Measurements from ENCODE around the gene MAP3K20. TPM values are rescaled to one million over a fixed set of nuclear protein-coding genes. Genes with fewer than 3 reads are reported as not detected.

Gene MAP3K20
- total RNA-seq, 2 experiments from 2014 or later = 13.7 to 15.2 TPM

DNA sequence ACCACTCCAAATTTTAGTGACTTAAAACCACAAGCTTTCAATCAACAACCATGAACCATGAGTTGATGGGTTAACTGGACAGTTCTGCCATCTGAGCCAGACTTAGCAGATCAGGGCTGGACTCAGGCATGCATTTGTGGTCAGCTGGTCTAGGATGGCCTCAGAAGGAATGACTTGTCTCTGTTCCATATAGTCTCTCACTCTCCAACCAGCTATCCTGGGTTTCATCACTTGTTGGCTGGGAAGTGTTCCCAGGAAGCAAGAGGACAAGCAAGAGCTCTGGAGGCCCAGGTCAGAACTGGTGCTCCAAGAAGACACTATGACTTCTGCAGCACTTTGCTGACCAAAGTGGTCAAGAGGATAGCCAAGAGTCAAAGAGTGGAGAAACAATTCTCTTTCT is 17.5 kb upstream of the MAP3K20 start:
- Mint-ChIP-seq H3K4me3 (no peak overlapping the region), H3K36me3 (ENCODE audit: low read depth) (no peaks in the 10 kb centered on the region), H3K9me3 (no peaks in the 10 kb centered on the region), H3K27me3 (peaks cover 34% of the 10 kb centered on the region), H3K27ac (no peak overlapping the region), H3K4me1 (no peaks in the 10 kb centered on the region)
- ChIA-PET POLR2A (no interaction called here), CTCF (no interaction called here)
- no peak for DNase-seq

DNA sequence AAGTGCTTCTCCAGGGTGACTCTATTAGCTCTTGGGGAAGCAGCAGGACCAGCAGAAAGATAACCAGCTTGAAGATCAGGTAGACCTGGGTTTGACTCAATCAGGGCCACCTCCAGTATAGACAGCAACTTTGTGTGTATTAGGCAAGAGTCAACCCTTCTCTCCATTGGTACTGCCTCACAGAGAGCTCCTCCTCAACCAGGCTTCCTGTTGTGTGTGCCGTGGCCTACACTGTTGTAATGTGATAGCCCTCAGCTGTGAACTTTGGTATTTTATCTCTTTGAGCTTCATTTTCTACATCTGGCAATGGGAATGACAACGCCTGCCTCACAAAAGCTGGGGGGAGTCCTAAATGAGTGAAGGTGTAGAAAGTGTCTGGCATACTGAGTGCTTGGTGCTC is 17.0 kb upstream of the MAP3K20 start:
- POLR2A ChIA-PET = no interaction called here
- peaks cover 30% of the 10 kb centered on the region for H3K27me3 Mint-ChIP-seq
- H3K9me3 Mint-ChIP-seq = no peaks in the 10 kb centered on the region
- no peak overlapping the region for H3K27ac Mint-ChIP-seq
- no peaks in the 10 kb centered on the region for H3K4me1 Mint-ChIP-seq
- H3K36me3 Mint-ChIP-seq (ENCODE audit: low read depth) = no peaks in the 10 kb centered on the region
- DNase-seq = no peak
- CTCF ChIA-PET = no interaction called here
- no peak overlapping the region for H3K4me3 Mint-ChIP-seq

DNA sequence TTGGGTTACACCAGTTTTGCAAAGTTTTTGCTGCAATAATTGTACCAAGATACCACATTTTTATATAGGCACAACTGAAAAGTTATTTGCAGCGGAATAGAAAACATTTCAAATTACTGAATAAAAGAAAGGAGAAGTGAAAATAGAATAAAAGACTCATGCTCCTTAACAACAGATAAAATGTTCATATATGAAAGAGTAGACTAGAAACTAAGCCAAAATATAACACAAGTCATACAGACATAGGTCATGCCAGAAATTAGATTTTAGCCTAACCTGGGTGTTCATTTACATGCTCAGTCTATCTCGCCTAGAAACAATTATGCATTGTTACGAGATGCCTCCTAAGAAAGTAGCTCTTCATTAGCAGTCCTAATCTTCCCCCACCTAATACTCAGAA is 16.4 kb upstream of the MAP3K20 start:
- Mint-ChIP-seq H3K27me3 (peaks cover 34% of the 10 kb centered on the region), H3K4me1 (no peaks in the 10 kb centered on the region), H3K36me3 (ENCODE audit: low read depth) (no peaks in the 10 kb centered on the region), H3K4me3 (no peak overlapping the region), H3K9me3 (no peaks in the 10 kb centered on the region), H3K27ac (no peak overlapping the region)
- CTCF ChIA-PET = no interaction called here
- no peak for DNase-seq
- POLR2A ChIA-PET = no interaction called here

DNA sequence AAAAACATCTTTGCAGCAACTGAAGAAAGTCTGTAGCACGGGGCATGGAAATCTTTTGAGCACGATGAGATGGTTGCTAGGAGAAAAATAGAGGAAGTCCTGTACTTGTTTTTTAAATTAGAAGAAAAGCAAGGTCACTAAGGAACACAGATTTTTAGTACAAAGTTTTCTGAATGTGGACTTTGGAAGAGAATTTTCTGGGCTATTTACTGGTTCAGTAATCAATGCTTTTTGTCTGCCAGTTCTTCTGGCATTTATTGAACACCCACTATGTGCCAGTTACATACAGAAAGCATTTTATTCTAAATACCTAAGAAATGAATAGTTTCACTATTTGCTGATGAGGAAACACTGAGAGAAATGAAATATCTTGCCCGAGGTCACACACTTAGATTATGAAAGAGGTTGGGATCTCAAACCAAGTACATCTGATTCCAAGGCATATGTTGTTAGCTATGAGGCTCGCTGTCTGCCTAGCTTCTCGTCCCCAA is 15.6 kb upstream of the MAP3K20 start:
- CTCF ChIA-PET = no interaction called here
- no peaks in the 10 kb centered on the region for H3K9me3 Mint-ChIP-seq

DNA sequence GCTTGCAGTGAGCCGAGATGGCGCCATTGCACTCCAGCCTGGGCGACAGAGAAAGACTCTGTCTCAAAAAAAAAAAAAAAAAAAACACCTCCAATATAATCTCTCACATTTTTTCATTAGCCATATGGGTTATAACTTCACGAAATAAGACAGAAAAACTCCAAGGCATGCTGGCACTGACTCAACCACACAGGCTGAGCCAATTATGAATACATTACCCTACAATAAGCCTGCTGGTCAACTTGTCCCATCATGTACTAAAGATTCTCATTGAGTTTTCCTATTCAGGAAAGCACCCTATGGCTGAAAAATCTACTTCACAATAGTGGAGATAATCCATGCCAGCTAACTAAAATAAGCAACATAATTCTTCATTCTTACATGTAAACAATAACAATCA is 12.8 kb upstream of the MAP3K20 start:
- no peak for DNase-seq
- H3K27me3 Mint-ChIP-seq = peaks cover 42% of the 10 kb centered on the region
- H3K4me1 Mint-ChIP-seq = no peaks in the 10 kb centered on the region
- ChIA-PET POLR2A (no interaction called here), CTCF (no interaction called here)
- H3K27ac Mint-ChIP-seq = no peak overlapping the region
- no peaks in the 10 kb centered on the region for H3K36me3 Mint-ChIP-seq (ENCODE audit: low read depth)
- no peak overlapping the region for H3K4me3 Mint-ChIP-seq
- H3K9me3 Mint-ChIP-seq = no peaks in the 10 kb centered on the region

More for the DNA sequence above, 15.6 kb upstream of the MAP3K20 start:
- DNase-seq = no peak
- peaks cover 36% of the 10 kb centered on the region for H3K27me3 Mint-ChIP-seq
- H3K27ac Mint-ChIP-seq = no peak overlapping the region
- POLR2A ChIA-PET = no interaction called here
- no peak overlapping the region for H3K4me3 Mint-ChIP-seq
- no peaks in the 10 kb centered on the region for H3K4me1 Mint-ChIP-seq
- H3K36me3 Mint-ChIP-seq (ENCODE audit: low read depth) = no peaks in the 10 kb centered on the region

DNA sequence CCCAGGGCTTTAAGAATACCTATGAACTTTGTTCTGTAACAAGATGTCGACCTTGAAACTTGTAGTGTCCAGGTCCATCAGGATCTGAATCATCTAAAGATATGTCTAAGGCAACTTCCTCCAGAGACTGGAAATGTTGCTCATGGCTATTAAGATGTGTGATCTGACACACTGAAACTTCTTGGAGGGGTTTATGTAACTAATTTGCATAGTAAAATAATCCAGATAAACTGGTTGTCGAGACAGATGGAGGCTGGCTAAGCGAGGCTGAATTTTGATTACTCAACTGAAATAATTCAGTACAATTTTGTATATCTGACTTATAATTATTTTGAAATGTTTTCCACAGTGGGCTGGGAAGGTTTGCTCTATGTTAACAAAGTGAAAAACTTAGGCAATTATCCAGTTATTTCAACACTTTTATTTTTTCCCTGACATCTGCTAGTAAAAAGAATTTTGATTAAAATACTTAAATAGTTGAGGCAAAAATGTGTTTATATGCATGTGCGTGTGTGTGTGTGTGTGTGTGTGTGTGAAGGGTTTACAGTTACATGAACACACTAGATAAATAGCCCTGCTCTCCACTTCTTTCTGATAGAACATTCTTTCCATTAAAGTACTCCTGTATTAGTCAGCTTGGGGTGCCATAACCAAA is 11.4 kb upstream of the MAP3K20 start:
- Mint-ChIP-seq H3K27ac (no peak overlapping the region), H3K36me3 (ENCODE audit: low read depth) (no peaks in the 10 kb centered on the region), H3K4me3 (no peak overlapping the region), H3K4me1 (no peaks in the 10 kb centered on the region), H3K9me3 (no peaks in the 10 kb centered on the region), H3K27me3 (peaks cover 43% of the 10 kb centered on the region)
- ChIA-PET CTCF (interaction anchor here (1.0 kb wide), 1 partner anchor 37 kb away, joined by 4 read pairs; no protein-coding TSS in a partner anchor), POLR2A (no interaction called here)
- no peak for DNase-seq

DNA sequence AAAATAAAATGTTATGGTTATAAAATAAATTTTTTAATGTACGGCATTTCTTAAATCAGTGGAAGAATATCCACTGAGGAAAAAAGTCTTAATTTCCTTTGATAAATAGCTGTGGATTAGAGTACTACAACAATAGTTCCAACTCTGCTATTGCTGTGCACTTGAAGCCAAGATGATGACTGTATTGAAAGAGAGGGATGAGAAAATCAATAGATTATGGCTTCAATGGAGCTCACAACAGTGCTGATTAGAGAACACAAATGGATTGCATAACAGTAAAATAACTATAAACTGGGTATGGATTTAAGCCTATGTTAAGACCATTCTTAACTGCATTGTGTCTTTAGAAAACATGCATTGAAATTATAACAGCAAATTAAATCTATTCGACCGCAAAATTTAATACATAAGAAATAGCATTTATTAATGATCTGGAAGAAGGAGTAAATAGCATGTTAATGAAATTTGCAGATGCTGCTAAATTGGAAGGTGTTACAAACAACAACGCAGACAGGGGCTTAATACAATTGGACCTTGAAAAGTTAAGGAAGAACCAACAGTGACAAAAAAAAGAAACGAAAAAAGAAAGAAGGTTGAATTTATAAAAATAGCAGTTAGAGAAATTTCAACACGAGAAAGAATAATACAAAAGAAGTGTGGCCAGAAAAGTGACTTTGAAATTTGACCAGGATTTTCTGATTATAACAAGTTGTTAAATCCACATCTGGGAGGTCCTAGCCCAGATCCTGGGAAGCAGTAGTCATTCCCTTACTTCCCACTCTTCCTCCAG is 8.6 kb upstream of the MAP3K20 start:
- Mint-ChIP-seq H3K4me1 (no peaks in the 10 kb centered on the region), H3K36me3 (ENCODE audit: low read depth) (no peaks in the 10 kb centered on the region), H3K9me3 (no peaks in the 10 kb centered on the region), H3K27me3 (peaks cover 48% of the 10 kb centered on the region), H3K4me3 (no peak overlapping the region), H3K27ac (no peak overlapping the region)
- ChIA-PET CTCF (no interaction called here), POLR2A (no interaction called here)
- DNase-seq = no peak

DNA sequence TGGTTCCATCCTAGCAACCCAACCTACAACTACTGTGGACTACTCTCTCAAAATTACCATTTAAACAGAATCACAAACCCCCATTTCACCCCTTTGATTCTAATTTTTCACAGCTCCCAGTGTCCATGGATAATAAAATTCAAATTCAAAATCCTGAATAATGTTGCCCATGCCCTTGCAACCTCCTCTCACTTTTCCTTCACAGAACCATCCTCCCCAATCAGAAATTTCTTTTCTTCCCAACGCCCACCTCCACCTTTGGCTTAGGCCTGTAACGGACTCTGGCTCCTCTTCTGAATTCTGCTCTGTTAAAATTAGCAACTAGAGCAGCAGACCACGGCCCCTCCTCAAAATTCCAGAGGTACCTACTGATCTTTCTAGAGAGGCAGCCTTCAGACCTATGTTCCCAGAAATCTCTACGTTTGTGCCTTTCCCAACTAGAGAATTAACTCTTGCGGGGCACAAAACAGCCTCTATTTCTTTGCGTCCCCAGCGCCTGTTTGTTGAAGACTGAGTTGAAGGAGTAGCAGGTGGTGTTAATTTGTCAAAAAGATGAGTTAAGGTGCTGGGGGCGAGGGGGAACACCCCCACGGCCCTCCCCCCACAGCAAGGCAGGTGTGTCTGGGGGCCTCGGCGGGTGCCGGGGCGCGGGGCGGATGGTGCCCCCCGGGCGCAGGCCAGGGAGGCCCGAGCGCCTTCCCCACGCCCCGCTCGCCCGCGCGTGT is 428 bp upstream of the MAP3K20 start:
- peaks cover 24% of the 10 kb centered on the region for H3K4me1 Mint-ChIP-seq
- ChIA-PET POLR2A (no interaction called here), CTCF (interaction anchor here (0.8 kb wide), 1 partner anchor 77 kb away, joined by 6 read pairs; no protein-coding TSS in a partner anchor)
- no peak for DNase-seq
- no peak overlapping the region for H3K27ac Mint-ChIP-seq
- no peaks in the 10 kb centered on the region for H3K9me3 Mint-ChIP-seq
- no peaks in the 10 kb centered on the region for H3K36me3 Mint-ChIP-seq (ENCODE audit: low read depth)
- peaks cover 41% of the 10 kb centered on the region for H3K27me3 Mint-ChIP-seq
- H3K4me3 Mint-ChIP-seq = peak overlapping the region; percentile 61

DNA sequence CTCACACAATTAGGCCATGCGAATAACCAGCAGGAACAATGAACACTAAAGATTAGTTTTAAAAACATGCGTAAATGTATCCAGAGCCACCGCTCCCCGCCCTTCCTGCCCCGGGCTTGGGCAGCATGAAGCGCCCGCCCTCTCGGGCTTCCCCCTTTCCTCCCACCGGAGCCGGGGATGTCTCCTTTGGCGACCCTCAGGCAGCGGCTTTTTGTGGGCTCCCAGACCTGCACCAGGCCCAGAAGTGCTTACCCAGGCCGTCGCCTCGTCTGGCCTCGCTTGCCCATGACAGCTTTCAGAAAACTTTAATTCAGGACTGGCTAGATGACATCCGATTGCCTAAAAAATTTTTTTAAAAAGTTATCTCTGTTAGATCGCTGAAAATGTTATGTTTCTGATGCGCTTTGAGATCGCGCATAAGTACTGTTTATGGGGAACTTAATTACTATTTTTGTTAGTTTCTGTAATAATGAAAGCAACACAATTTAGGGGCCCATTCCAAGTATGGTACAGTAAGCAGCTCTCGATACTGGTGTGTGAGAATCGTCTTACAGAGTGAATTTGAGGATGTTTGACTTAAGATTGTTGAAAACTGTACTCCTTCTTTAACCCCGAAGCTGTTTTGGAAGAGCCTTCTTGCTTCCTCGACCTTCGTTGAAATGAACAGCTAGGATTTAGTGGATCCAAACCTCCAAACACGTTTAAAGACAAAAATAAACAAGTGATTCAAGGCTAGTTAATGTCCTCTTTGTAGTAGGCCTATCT is 1.1 kb downstream of the MAP3K20 start:
- POLR2A ChIA-PET = interaction anchor here (0.9 kb wide), 1 partner anchor 75 kb away, joined by 4 read pairs; no protein-coding TSS in a partner anchor
- H3K27ac Mint-ChIP-seq = peak overlapping the region; percentile 59
- peak; percentile 20 for DNase-seq
- H3K36me3 Mint-ChIP-seq (ENCODE audit: low read depth) = peaks cover 4% of the 10 kb centered on the region
- CTCF ChIA-PET = interaction anchor here (0.7 to 1.3 kb wide), 3 partner anchors 58 to 151 kb away, joined by 3 read pairs; no protein-coding TSS in a partner anchor
- no peaks in the 10 kb centered on the region for H3K9me3 Mint-ChIP-seq
- H3K4me1 Mint-ChIP-seq = peaks cover 24% of the 10 kb centered on the region
- peaks cover 35% of the 10 kb centered on the region for H3K27me3 Mint-ChIP-seq
- H3K4me3 Mint-ChIP-seq = peak overlapping the region; percentile 77

DNA sequence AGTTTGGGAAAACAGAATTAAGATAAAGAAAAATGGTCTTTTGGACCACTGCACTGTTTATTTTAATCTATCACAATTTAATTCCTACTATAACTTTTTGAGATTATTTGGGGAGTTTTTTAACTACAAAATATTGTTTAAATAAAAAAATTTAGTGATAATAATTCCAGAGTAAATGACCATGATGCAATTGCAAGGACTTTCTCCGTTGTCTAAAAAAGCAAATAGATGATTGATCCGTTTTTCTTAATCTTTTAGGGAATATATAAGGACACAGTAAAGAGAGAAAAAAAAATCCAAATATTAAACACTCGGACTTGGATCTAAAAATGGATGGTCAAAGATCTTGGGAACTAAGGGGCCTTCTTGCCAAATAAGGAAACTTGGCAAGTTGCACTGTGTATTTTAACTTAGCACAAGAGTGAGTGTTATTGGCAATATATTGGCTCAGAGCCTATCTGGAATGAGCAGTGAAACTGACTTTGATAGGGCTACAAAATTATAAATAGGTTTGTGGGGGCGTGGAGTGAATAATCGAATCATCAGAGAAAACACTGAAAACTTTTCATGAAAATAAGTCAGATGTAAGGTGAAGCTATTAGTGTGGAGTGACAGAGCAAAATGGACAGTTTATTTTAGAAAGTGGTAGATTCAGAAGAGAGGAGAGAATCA is 2.0 kb downstream of the MAP3K20 start:
- Mint-ChIP-seq H3K4me3 (peak overlapping the region; percentile 77), H3K4me1 (peaks cover 24% of the 10 kb centered on the region), H3K27ac (no peak overlapping the region), H3K36me3 (ENCODE audit: low read depth) (peaks cover 7% of the 10 kb centered on the region), H3K9me3 (no peaks in the 10 kb centered on the region), H3K27me3 (peaks cover 29% of the 10 kb centered on the region)
- POLR2A ChIA-PET = interaction anchor here (0.9 kb wide), 1 partner anchor 74 kb away, joined by 4 read pairs; no protein-coding TSS in a partner anchor
- no peak for DNase-seq
- CTCF ChIA-PET = interaction anchor here (1.0 kb wide), 1 partner anchor 13 kb away, joined by 4 read pairs; no protein-coding TSS in a partner anchor

DNA sequence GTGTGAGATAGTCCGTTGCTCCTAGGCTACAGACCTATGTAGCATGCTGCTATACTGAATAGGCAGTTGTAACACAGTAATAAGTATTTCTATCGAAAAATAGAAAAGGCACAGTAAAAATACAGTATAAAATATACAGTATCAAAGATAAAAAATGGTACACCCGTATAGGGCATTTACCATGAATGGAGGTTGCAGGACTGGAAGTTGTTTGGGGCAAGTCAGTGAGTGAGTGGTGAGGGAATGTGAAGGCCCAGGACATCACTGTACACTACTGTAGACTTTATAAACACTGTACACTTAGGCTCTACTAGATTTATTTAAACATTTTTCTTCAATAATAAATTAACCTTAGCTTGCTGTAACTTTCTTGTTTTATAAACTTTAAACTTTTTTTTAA is 3.5 kb downstream of the MAP3K20 start:
- Mint-ChIP-seq H3K27ac (no peak overlapping the region), H3K4me3 (no peak overlapping the region), H3K4me1 (peaks cover 24% of the 10 kb centered on the region), H3K27me3 (peaks cover 25% of the 10 kb centered on the region), H3K9me3 (no peaks in the 10 kb centered on the region), H3K36me3 (ENCODE audit: low read depth) (peaks cover 7% of the 10 kb centered on the region)
- ChIA-PET CTCF (no interaction called here), POLR2A (no interaction called here)
- DNase-seq = no peak
